Measurements from ENCODE around the gene NKIRAS2. TPM values are rescaled to one million over a fixed set of nuclear protein-coding genes. Genes with fewer than 3 reads are reported as not detected.

NKIRAS2 gene
- total RNA-seq (2016; rRNA removed; fragmentation: Illumina TruSeq; extraction: Trizol) (26.8 and 27.9 TPM in 2 replicates), polyA plus RNA-seq (2011; rRNA removed) (42.0 and 48.5 TPM in 2 replicates), polyA minus RNA-seq (2011; rRNA and poly(A)+ RNA removed; ENCODE audit: low replicate concordance) (47.3 TPM in 2 replicates), Bru-seq, nascent RNA (percentile 74 among the genes with signal in this experiment), BruChase-seq, experiment 1, labeled RNA remaining after a 6-hour chase (percentile 87 among the genes with signal in this experiment), BruChase-seq, experiment 2, labeled RNA remaining after a 2-hour chase (percentile 81 among the genes with signal in this experiment)
- total RNA-seq (2016; cell fraction: cytosol; rRNA removed; fragmentation: Illumina TruSeq; extraction: Trizol; ENCODE audit: low read depth) = 17.3 and 18.4 TPM in 2 replicates
- total RNA-seq (2016; cell fraction: insoluble cytoplasmic fraction; rRNA removed; fragmentation: Illumina TruSeq; extraction: Trizol) = 21.1 and 25.4 TPM in 2 replicates
- total RNA-seq (2016; cell fraction: membrane; rRNA removed; fragmentation: Illumina TruSeq; extraction: Trizol) = 36.4 and 39.9 TPM in 2 replicates
- total RNA-seq (2016; cell fraction: nucleus; rRNA removed; fragmentation: Illumina TruSeq; extraction: Trizol) = 13.2 and 14.4 TPM in 2 replicates
- polyA plus RNA-seq (2011; cell fraction: cytosol; rRNA removed) = 38.1 and 38.8 TPM in 2 replicates
- polyA plus RNA-seq (2011; cell fraction: nucleus; rRNA removed) = 36.5 and 41.2 TPM in 2 replicates
- 23.6 and 24.0 TPM in 2 replicates for polyA plus RNA-seq (2012)
- 15.6 and 18.2 TPM in 2 replicates for polyA plus RNA-seq (2016; cell fraction: cytosol; fragmentation: Illumina TruSeq; extraction: Trizol; ENCODE audit: low read depth)
- 26.9 and 33.5 TPM in 2 replicates for polyA plus RNA-seq (2016; cell fraction: insoluble cytoplasmic fraction; fragmentation: Illumina TruSeq; extraction: Trizol; ENCODE audit: low read depth)
- 35.0 and 37.3 TPM in 2 replicates for polyA plus RNA-seq (2016; cell fraction: membrane; fragmentation: Illumina TruSeq; extraction: Trizol; ENCODE audit: low read depth)
- polyA plus RNA-seq (2016; cell fraction: nucleus; fragmentation: Illumina TruSeq; extraction: Trizol; ENCODE audit: insufficient read depth, low read depth) = 29.9 and 31.9 TPM in 2 replicates
- 15.6 and 18.5 TPM in 2 replicates for polyA minus RNA-seq (2011; cell fraction: cytosol; rRNA and poly(A)+ RNA removed)
- polyA minus RNA-seq (2011; cell fraction: nucleus; rRNA and poly(A)+ RNA removed) = 15.3 and 17.8 TPM in 2 replicates
- long read RNA-seq, experiment 1, full-length matches to known transcripts = 47 of 61 reads
- long read RNA-seq, experiment 1, partial matches to known transcripts = 8 of 61 reads
- long read RNA-seq, experiment 1, other reads (novel, unspliced or antisense) = 6 of 61 reads
- long read RNA-seq, experiment 2, full-length matches to known transcripts = 48 of 97 reads
- long read RNA-seq, experiment 2, partial matches to known transcripts = 6 of 97 reads
- long read RNA-seq, experiment 2, other reads (novel, unspliced or antisense) = 43 of 97 reads

- Histone ChIP-seq H3K27ac (ENCODE audit: extremely low read length, insufficient read depth, low read length) (peak within 1 kb of the TSS; percentile 64), H3K4me3 (replicated peaks in 1 of 3; ENCODE audit: insufficient read depth in 1 of 3, low read depth in 2 of 3, low read length in 3 of 3) (peak within 1 kb of the TSS; percentile 89 to 91 (median 89)), H3K27me3 (ENCODE audit: control insufficient read depth in 1 of 2, insufficient read depth in 2 of 2, low read length in 2 of 2) (peaks cover 0 to 3% of the 10 kb centered on the region in 2 experiments; a peak in 1 of 5 replicates), H4K20me1 (ENCODE audit: insufficient read depth, low read length) (no peaks in the 10 kb centered on the region), H3K36me3 (replicated peaks in 1 of 2; ENCODE audit: control insufficient read depth in 1 of 2, insufficient read depth in 2 of 2, low read length in 2 of 2) (peaks cover 9 to 27% of the 10 kb centered on the region in 2 experiments), H3K79me2 (ENCODE audit: insufficient read depth, low read length) (peaks cover 51% of the 10 kb centered on the region), H2AFZ (ENCODE audit: low read length) (peak within 1 kb of the TSS; percentile 73), H3K9me3 (ENCODE audit: low read length) (no peaks in the 10 kb centered on the region), H3K4me1 (ENCODE audit: insufficient read depth, low read length) (peaks cover 62% of the 10 kb centered on the region), H3K9ac (ENCODE audit: insufficient read depth, low read depth, low read length) (peak within 1 kb of the TSS; percentile 93), H3K4me2 (ENCODE audit: low read depth, low read length) (peak within 1 kb of the TSS; percentile 79)
- CTCF ChIA-PET (ENCODE audit: low intra/inter-chr PET ratio, low total read pairs) = interaction anchor here (1.2 kb wide), 1 partner anchor 30 kb away, joined by 4 read pairs; no protein-coding TSS in a partner anchor
- DNase-seq (ENCODE audit: low spot score) = peak; percentile 89
- in situ Hi-C loops (cut with HindIII; ENCODE audit: extremely low pct_ligation_motif_present, low pct_unique_long_range_greater_than_20kb) = loop anchor here (5.0 kb wide), 1 partner anchor 52 kb away; the partner anchor contains the start of gene CNP
- intact Hi-C loops (cut with micrococcal nuclease; ENCODE audit: unreplicated experiment) = no loop called here
- WGBS (ENCODE audit: low lambda C conversion rate) = 10% methylated on average over 37 of the region's 49 CpGs
- no TSS peak for BruUV-seq (replicated peaks)
- POLR2A ChIA-PET = interaction anchor here (0.6 to 7.5 kb wide), 15 partner anchors 9 to 369 kb away, joined by 3 to 183 read pairs (median 6); partner anchors contain the start of genes ACLY, CNP, EIF1 and KAT2A
- no peak for FAIRE-seq
- ATAC-seq = peak; percentile 75
- TF ChIP-seq MAZ (IDR thresholded peaks at IDR 0.05; ENCODE audit: borderline replicate concordance, low read depth, low read length) (peak; percentile 91), MAZ (CRISPR knock-in tag; IDR thresholded peaks at IDR 0.05; ENCODE audit: low read depth) (peak; percentile 99), KDM5A (IDR thresholded peaks at IDR 0.05; ENCODE audit: borderline replicate concordance, low read length) (peak; percentile 92), CTCF (CRISPR knock-in tag; IDR thresholded peaks at IDR 0.05) (peak; percentile 99), ZSCAN22 (CRISPR knock-in tag; IDR thresholded peaks at IDR 0.05) (no peak), ZNF687 (CRISPR knock-in tag; IDR thresholded peaks at IDR 0.05) (peak; percentile 90), BRD4 (CRISPR knock-in tag; IDR thresholded peaks at IDR 0.05) (peak; percentile 78; the same call in 1 of the 2 replicates), ZNF263 (CRISPR knock-in tag; IDR thresholded peaks at IDR 0.05) (no peak), ZNF878 (CRISPR knock-in tag; IDR thresholded peaks at IDR 0.05) (peak; percentile 90; the same call in 1 of the 2 replicates), ZNF713 (CRISPR knock-in tag; IDR thresholded peaks at IDR 0.05) (peak; percentile 81; the same call in 1 of the 2 replicates)
Observed at GRCh38 chr17:42019509-42020404, at the start of gene NKIRAS2. Gene NKIRAS2, plus strand, starts transcription at chr17:42020090. Its CDS starts 1,488 bp downstream, at chr17:42021578.

Measured in HepG2 (cell line).